ENCODE results near the gene DPH2. TPM values are rescaled to one million over a fixed set of nuclear protein-coding genes. Genes with fewer than 3 reads are reported as not detected.

DPH2 gene
- total RNA-seq, 1 experiment from 2014 or later = 57.5 TPM

- Mint-ChIP-seq H3K9me3 (no peaks in the 10 kb centered on the region), H3K36me3 (no peaks in the 10 kb centered on the region), H3K4me3 (no peak overlapping the region), H3K4me1 (peaks cover 7% of the 10 kb centered on the region), H3K27me3 (ENCODE audit: low read depth) (no peaks in the 10 kb centered on the region), H3K27ac (peak overlapping the region; percentile 34)
- ATAC-seq (no peak), DNase-seq (ENCODE audit: low spot score) (no peak)
- CTCF ChIA-PET = interaction anchor here (0.5 to 4.3 kb wide), 5 partner anchors 9 to 1016 kb away, joined by 3 to 35 read pairs (median 6); no protein-coding TSS in a partner anchor
- POLR2A ChIA-PET = interaction anchor here (0.6 to 0.8 kb wide), 2 partner anchors 21 to 728 kb away, joined by 5 to 7 read pairs; no protein-coding TSS in a partner anchor
- TF ChIP-seq, protein P1, sequence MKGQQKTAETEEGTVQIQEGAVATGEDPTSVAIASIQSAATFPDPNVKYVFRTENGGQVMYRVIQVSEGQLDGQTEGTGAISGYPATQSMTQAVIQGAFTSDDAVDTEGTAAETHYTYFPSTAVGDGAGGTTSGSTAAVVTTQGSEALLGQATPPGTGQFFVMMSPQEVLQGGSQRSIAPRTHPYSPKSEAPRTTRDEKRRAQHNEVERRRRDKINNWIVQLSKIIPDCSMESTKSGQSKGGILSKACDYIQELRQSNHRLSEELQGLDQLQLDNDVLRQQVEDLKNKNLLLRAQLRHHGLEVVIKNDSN (CRISPR knock-in tag; IDR thresholded peaks at IDR 0.05) = no peak
- TF ChIP-seq, protein P2, sequence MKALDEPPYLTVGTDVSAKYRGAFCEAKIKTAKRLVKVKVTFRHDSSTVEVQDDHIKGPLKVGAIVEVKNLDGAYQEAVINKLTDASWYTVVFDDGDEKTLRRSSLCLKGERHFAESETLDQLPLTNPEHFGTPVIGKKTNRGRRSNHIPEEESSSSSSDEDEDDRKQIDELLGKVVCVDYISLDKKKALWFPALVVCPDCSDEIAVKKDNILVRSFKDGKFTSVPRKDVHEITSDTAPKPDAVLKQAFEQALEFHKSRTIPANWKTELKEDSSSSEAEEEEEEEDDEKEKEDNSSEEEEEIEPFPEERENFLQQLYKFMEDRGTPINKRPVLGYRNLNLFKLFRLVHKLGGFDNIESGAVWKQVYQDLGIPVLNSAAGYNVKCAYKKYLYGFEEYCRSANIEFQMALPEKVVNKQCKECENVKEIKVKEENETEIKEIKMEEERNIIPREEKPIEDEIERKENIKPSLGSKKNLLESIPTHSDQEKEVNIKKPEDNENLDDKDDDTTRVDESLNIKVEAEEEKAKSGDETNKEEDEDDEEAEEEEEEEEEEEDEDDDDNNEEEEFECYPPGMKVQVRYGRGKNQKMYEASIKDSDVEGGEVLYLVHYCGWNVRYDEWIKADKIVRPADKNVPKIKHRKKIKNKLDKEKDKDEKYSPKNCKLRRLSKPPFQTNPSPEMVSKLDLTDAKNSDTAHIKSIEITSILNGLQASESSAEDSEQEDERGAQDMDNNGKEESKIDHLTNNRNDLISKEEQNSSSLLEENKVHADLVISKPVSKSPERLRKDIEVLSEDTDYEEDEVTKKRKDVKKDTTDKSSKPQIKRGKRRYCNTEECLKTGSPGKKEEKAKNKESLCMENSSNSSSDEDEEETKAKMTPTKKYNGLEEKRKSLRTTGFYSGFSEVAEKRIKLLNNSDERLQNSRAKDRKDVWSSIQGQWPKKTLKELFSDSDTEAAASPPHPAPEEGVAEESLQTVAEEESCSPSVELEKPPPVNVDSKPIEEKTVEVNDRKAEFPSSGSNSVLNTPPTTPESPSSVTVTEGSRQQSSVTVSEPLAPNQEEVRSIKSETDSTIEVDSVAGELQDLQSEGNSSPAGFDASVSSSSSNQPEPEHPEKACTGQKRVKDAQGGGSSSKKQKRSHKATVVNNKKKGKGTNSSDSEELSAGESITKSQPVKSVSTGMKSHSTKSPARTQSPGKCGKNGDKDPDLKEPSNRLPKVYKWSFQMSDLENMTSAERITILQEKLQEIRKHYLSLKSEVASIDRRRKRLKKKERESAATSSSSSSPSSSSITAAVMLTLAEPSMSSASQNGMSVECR (CRISPR knock-in tag; IDR thresholded peaks at IDR 0.05; ENCODE audit: borderline replicate concordance) = no peak
- TF ChIP-seq ZNF396 (CRISPR knock-in tag; IDR thresholded peaks at IDR 0.05; ENCODE audit: borderline replicate concordance) (no peak), AR (CRISPR knock-in tag; IDR thresholded peaks at IDR 0.05) (no peak), MXD4 (CRISPR knock-in tag; IDR thresholded peaks at IDR 0.05; ENCODE audit: borderline replicate concordance) (no peak), PRRX2 (CRISPR knock-in tag; IDR thresholded peaks at IDR 0.05) (no peak), ZNF423 (CRISPR knock-in tag; IDR thresholded peaks at IDR 0.05) (no peak), NFYB (CRISPR knock-in tag; conservative IDR thresholded peaks at IDR 0.05; ENCODE audit: low read depth) (no peak), ZBTB21 (CRISPR knock-in tag; IDR thresholded peaks at IDR 0.05; ENCODE audit: borderline replicate concordance) (no peak), SMAD3 (CRISPR knock-in tag; IDR thresholded peaks at IDR 0.05; ENCODE audit: borderline replicate concordance) (no peak), NFE2L1 (CRISPR knock-in tag; IDR thresholded peaks at IDR 0.05) (no peak), FOXJ3 (CRISPR knock-in tag; IDR thresholded peaks at IDR 0.05; ENCODE audit: borderline replicate concordance) (no peak)
Observed at GRCh38 chr1:44014365-44015104, 44.7 kb downstream of the DPH2 start.

DNA sequence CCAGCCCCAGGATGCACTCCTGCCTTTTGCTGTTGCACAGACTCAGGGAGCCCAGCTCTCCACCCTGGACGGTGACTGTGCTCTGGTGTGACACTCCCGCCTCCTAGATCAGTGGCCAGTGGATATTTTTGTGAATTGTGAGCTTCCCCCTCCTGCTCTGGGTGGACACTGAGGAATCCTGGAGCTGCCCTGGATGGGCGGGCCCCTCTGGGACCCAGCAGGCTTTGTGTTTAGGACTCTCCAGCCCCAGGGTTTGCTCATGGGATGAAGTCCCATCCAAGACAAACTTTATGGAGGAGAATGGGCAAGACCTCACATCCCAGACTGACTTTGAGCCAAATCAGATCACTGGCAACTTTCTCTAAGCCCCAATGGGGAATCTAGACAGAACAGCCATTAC is 45.4 kb downstream of the DPH2 start:
- H3K36me3 Mint-ChIP-seq = no peaks in the 10 kb centered on the region
- DNase-seq (ENCODE audit: low spot score) (no peak), ATAC-seq (no peak)
- ChIA-PET POLR2A (no interaction called here), CTCF (interaction anchor here (0.5 to 4.3 kb wide), 4 partner anchors 9 to 1016 kb away, joined by 5 to 35 read pairs (median 7); no protein-coding TSS in a partner anchor)
- no peak overlapping the region for H3K4me3 Mint-ChIP-seq
- peaks cover 7% of the 10 kb centered on the region for H3K4me1 Mint-ChIP-seq
- no peaks in the 10 kb centered on the region for H3K9me3 Mint-ChIP-seq
- no peak overlapping the region for H3K27ac Mint-ChIP-seq
- H3K27me3 Mint-ChIP-seq (ENCODE audit: low read depth) = no peaks in the 10 kb centered on the region
- TF ChIP-seq CREM (CRISPR knock-in tag; IDR thresholded peaks at IDR 0.05) (no peak), PREB (CRISPR knock-in tag; IDR thresholded peaks at IDR 0.05; ENCODE audit: borderline replicate concordance) (no peak), HMGXB4 (CRISPR knock-in tag; IDR thresholded peaks at IDR 0.05) (no peak), E2F4 (CRISPR knock-in tag; IDR thresholded peaks at IDR 0.05; ENCODE audit: borderline replicate concordance, low read depth) (no peak), GRHL2 (CRISPR knock-in tag; IDR thresholded peaks at IDR 0.05; ENCODE audit: insufficient replicate concordance, severe bottlenecking) (no peak), GABPB1 (CRISPR knock-in tag; IDR thresholded peaks at IDR 0.05) (no peak), ZNF423 (CRISPR knock-in tag; IDR thresholded peaks at IDR 0.05) (no peak)
- TF ChIP-seq, protein P3, sequence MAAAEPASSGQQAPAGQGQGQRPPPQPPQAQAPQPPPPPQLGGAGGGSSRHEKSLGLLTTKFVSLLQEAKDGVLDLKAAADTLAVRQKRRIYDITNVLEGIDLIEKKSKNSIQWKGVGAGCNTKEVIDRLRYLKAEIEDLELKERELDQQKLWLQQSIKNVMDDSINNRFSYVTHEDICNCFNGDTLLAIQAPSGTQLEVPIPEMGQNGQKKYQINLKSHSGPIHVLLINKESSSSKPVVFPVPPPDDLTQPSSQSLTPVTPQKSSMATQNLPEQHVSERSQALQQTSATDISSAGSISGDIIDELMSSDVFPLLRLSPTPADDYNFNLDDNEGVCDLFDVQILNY (CRISPR knock-in tag; IDR thresholded peaks at IDR 0.05) = no peak
- TF ChIP-seq, protein P4, sequence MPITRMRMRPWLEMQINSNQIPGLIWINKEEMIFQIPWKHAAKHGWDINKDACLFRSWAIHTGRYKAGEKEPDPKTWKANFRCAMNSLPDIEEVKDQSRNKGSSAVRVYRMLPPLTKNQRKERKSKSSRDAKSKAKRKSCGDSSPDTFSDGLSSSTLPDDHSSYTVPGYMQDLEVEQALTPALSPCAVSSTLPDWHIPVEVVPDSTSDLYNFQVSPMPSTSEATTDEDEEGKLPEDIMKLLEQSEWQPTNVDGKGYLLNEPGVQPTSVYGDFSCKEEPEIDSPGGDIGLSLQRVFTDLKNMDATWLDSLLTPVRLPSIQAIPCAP (CRISPR knock-in tag; IDR thresholded peaks at IDR 0.05) = no peak

Measured in WTC11 (cell line).